ENCODE measurements around the gene ZYG11B.
"Not testable (repeated sequence)": the region's sequence is repeated elsewhere in the genome, so short reads cannot be mapped to it uniquely, and the experiment has no call there.

ZYG11B gene

DNA sequence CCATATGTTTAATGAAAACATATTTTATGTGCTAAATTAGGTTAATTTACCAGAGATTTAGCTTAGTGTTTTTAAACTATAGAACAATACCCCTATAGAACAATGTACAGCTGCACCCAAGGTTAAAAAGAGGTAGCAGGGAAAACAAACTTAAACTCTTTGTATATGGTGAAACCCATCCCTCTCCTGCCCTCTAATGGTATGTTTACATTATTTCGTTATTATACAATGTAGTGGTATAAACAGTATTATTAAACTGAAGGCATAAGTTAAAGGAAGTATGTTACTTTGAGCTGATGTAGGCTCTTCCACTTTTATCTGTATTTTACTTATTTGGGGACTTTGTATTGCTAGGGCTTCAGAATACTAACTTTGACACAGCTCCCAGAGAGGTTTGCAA is 99.6 kb downstream of the ZYG11B start:
- H3K4me3 ChIP-seq (replicated peaks; ENCODE audit: low read depth, low read length), result no peak overlapping the region
- DNase-seq (ENCODE audit: extremely low read depth, low read depth), result no peak
- peak; percentile 21 for TF ChIP-seq CTCF (IDR thresholded peaks at IDR 0.05; ENCODE audit: low read depth, low read length, missing control alignments)

DNA sequence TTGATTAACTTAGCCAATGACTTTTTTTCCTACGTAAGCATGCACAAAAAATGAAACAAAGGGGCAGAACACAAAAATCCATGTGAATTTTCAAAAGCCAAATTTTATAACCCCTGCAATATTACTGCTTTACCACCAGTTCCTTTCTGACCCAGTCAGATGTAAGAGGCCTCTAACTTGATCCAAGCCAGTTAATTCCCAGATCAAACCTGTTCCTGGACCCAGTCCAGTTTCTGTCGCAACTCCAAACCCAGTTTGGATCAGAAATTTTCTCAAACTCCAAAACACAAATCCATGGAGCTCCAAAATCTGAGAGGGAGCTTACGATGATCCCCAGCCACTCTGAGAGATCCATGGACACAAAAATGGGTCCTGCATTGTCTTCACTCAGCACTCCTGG is 108.5 kb downstream of the ZYG11B start:
- TF ChIP-seq CTCF (IDR thresholded peaks at IDR 0.05; ENCODE audit: low read depth, low read length, missing control alignments), result no peak
- no peak overlapping the region for H3K4me3 ChIP-seq (replicated peaks; ENCODE audit: low read depth, low read length)
- no peak for DNase-seq (ENCODE audit: extremely low read depth, low read depth)

DNA sequence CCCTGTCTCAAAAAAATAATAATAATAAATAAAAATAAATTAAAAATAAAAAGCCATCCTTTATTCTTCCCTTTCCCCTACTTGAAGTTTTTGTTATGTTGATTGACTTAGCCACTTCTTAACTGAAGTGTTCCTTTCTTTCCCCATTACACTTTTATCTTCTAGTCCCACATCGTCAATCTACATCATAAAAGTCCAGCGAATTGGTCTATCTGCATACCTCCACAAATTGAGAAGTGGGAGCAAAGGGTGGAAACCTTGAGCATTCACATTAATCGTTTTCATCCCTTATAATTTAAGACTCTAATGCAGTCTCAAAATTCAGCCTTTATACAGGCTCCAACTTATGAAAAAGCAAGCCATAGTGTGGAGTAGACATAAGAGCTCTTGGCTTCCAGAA is 109.8 kb downstream of the ZYG11B start:
- H3K4me3 ChIP-seq (replicated peaks; ENCODE audit: low read depth, low read length), result no peak overlapping the region
- no peak for DNase-seq (ENCODE audit: extremely low read depth, low read depth)
- no peak for TF ChIP-seq CTCF (IDR thresholded peaks at IDR 0.05; ENCODE audit: low read depth, low read length, missing control alignments)

GRCh38 chr1:52839175-52839574 is 112.9 kb downstream of the ZYG11B start:
- DNase-seq (ENCODE audit: extremely low read depth, low read depth); H3K4me3 ChIP-seq (replicated peaks; ENCODE audit: low read depth, low read length): not testable (repeated sequence)

- peak within 1 kb of the TSS; percentile 64 for H3K4me3 ChIP-seq (replicated peaks; ENCODE audit: low read depth, low read length)
- no peak for TF ChIP-seq CTCF (IDR thresholded peaks at IDR 0.05; ENCODE audit: low read depth, low read length, missing control alignments)
- DNase-seq (ENCODE audit: extremely low read depth, low read depth), result peak; percentile 21
These were observed 116.5 kb downstream of the ZYG11B start, which contains the start of gene ZYG11A for GRCh38 chr1:52842643-52843310. Gene ZYG11A (plus strand): TSS chr1:52842760. CDS start chr1:52842884, 124 bp downstream.

DNA sequence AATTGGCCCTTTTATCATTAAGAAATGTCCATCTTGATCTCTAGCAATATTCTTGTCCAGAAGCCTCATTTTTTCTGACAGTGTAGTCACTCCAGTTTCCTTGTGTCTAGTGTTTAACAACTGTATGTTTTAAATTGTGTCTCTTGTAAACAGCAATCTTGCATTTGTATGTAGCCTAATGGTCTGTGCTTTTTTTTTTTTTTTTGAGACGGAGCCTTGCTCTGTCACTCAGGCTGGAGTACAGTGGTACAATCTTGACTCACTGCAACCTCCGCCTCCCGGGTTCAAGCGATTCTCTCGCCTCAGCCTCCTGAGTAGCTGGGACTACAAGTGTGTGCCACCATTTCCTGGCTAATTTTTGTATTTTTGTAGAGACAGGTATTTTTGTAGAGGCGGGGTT is 118.9 kb downstream of the ZYG11B start:
- H3K4me3 ChIP-seq (replicated peaks; ENCODE audit: low read depth, low read length); DNase-seq (ENCODE audit: extremely low read depth, low read depth): not testable (repeated sequence)

- no peak overlapping the region for H3K4me3 ChIP-seq (replicated peaks; ENCODE audit: low read depth, low read length)
- no peak for TF ChIP-seq CTCF (IDR thresholded peaks at IDR 0.05; ENCODE audit: low read depth, low read length, missing control alignments)
- DNase-seq (ENCODE audit: extremely low read depth, low read depth), result no peak
These were observed 122.2 kb downstream of the ZYG11B start for GRCh38 chr1:52848423-52848822.

- no peak for DNase-seq (ENCODE audit: extremely low read depth, low read depth)
- no peak for TF ChIP-seq CTCF (IDR thresholded peaks at IDR 0.05; ENCODE audit: low read depth, low read length, missing control alignments)
- H3K4me3 ChIP-seq (replicated peaks; ENCODE audit: low read depth, low read length), result no peak overlapping the region
These were observed 124.7 kb downstream of the ZYG11B start for GRCh38 chr1:52850951-52851350.
